HG03575 (cell line): ENCODE results near the gene CAPN13.

ENCODE experiments used
- ATAC-seq: cut with Tn5 transposase; IDR thresholded peaks from one replicate; pipeline ENCODE4 v1.9.1; 2021; ENCODE audit not compliant: unreplicated experiment, insufficient number of reproducible peaks, low FRiP score; ENCODE audit errors: extremely low read depth

The CAPN13 gene

DNA sequence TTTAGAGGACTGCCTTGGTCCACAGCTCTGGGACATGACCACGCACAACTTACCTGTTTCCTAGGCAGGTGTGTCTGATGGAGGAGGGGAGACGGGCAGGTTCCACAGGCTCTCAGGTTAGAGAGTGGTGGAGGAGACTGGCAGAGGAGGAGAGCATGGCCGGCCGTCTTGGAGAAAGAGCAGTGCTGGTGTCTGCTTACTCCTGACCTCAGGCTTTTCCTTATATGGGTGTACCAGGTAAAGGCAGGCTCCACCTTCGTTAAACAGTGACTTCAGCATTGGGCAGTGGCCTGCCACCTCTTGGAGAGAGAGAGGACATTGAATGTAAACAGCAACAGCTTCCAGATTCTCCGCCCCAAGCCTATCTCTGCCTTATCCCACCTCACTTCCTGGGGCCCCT lies at the start of gene CAPN13:
Gene CAPN13 (minus strand): TSS at position 198 of the 400 bp plus-strand sequence. CDS start 20,121 bp downstream, outside the sequence.
- ATAC-seq: no peak

DNA sequence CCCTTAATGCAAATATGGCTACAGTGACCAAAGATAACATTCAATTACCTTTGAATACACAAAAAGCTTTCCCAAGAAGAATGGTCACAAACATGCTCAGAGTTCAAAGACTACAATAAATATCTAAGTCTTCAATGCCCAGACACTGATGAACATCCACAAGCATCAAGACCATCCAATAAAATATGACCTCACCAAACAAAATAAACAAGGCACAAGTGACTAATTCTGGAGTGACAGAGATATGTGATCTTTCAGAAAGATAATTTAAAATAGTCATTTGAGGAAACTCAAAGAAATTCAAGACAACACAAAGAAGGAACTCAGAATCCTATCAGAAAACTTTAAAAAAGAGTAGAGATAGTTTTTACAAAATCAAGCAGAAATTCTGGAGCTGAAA lies 40.6 kb upstream of the CAPN13 start:
- ATAC-seq: no peak

GRCh38 chr2:30847329-30847728 lies 40.1 kb upstream of the CAPN13 start:
- ATAC-seq: no peak

DNA sequence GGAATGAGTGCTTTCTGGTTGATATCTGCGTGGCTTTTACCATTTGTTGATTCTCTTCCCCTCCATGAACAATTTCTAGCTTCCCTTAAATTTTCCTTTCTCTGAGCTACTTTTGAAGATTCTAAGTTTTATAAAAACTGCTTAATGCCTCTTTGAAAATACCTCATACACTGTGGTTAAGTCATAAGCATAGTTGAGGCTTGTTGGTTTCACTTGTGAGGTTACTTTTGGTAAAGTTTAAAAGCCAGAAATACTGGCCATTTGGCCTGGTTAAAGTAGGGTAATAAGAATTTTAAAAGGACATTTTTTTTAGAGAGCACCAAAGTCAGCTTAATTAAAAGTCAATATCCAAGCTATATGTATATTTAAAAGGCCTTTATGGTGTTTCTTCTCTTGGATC lies 21.3 kb upstream of the CAPN13 start:
- ATAC-seq: no peak

GRCh38 chr2:30826916-30827315 lies 19.7 kb upstream of the CAPN13 start:
- no peak for ATAC-seq

- ATAC-seq: no peak
These were observed 19.2 kb upstream of the CAPN13 start for GRCh38 chr2:30826481-30826880.

GRCh38 chr2:30823452-30823851 lies 16.2 kb upstream of the CAPN13 start:
- ATAC-seq: no peak

GRCh38 chr2:30821960-30822359 lies 14.7 kb upstream of the CAPN13 start:
- ATAC-seq: no peak

- no peak for ATAC-seq
These were observed 13.3 kb upstream of the CAPN13 start for GRCh38 chr2:30820381-30821055.

GRCh38 chr2:30809938-30810337 lies 2.7 kb upstream of the CAPN13 start:
- ATAC-seq: no peak

DNA sequence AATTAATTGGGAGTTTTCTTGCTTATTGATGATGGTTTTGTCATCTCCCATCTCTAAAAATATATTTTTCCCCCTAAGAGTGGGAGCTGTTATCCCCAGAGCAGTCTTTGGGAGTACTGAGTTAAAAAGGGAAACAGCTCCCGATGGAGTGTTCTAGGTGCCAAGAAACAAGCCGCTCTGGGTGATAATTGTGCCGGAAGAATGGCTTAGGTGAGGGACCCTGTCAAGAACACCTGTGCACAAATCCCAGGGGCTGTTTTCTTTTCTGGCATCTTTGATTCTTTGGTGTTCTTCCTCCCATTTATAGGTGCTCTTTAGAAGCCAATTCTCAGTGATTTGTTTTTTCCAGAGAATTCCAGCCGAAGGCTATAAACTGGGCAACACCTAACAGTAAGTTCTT lies 1.4 kb upstream of the CAPN13 start:
- no peak for ATAC-seq

GRCh38 chr2:30803281-30803680 lies 4.0 kb downstream of the CAPN13 start:
- no peak for ATAC-seq

DNA sequence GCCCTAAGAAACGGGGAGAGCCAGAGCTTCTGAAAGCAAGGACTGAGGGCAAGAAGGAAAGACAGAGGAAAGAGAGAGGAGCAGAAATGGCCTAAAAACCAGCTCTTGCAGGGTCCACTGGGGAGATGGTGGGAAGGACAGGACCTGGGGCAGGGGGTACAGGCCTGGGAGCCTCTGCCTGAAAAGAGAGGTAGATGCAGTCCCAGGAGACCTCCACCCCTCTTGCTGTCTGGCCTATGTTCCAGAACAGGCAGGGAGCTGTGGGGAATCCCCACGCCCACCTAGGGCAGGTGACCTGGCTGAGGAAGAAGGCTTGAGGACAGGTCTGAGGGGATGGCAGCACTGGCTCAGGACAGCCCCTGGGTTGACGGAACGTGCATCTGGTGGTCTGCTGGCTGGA lies 4.6 kb downstream of the CAPN13 start:
- ATAC-seq: no peak

- no peak for ATAC-seq
These were observed 5.3 kb downstream of the CAPN13 start for GRCh38 chr2:30801821-30802455.

- ATAC-seq: no peak
These were observed 7.1 kb downstream of the CAPN13 start for GRCh38 chr2:30800159-30800558.

GRCh38 chr2:30799366-30799765 lies 7.9 kb downstream of the CAPN13 start:
- no peak for ATAC-seq

- no peak for ATAC-seq
These were observed 8.7 kb downstream of the CAPN13 start for GRCh38 chr2:30798536-30798991.

GRCh38 chr2:30797381-30798015 lies 9.7 kb downstream of the CAPN13 start:
- no peak for ATAC-seq

DNA sequence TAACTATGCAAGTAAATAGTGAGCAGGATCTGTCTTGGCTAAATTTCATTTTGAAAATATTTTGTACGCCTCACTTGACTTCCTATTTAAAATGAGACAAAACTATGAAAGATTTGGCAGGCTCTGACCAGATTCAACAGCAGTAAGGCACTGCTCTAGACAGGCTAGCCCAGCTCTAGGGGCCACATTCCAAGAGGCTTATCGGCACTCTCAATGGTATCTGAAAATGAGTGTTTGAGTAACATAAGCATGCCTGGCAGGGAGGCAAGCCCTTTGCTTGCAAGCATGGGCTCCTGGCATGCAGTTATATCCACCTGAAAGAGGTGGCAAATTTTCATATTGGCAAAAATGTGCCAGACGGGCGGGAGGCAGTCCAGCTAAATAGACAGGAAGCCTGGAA lies 10.5 kb downstream of the CAPN13 start:
- ATAC-seq: no peak

DNA sequence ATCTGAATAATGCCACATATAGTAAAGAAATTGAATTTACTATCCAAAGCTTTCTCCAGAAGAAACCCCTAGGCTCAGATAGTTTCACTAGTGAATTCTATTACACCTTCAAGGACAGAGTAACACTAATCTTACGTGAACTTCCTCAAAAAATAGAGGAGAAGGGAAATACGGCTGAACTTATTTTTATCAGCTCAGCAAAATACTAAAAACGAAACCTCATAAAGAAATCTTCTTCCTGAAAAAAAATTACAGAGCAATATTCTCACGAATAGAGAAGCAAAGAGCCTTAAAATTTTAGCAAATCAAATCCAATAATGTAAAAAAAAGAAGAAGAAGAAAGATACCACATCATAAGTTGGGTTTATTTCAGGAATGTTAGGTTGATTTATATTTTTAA lies 14.7 kb downstream of the CAPN13 start:
- no peak for ATAC-seq
